ENCODE measurements around the gene TAGLN3. TPM values are rescaled to one million over a fixed set of nuclear protein-coding genes. Genes with fewer than 3 reads are reported as not detected.

Gene TAGLN3
- total and polyA plus RNA-seq, 7 donors = 0.21 to 0.66 TPM; not detected in 5

- WGBS, 3 donors = 78 to 89% (median 79%) methylated on average over 1 of the region's 1 CpG
- Histone ChIP-seq H3K4me1 (peaks cover 2% of the 10 kb centered on the region), H3K9me3 (no peaks in the 10 kb centered on the region), H3K27ac (no peak overlapping the region), H3K36me3 (ENCODE audit: insufficient read depth in 1 of 2, low read depth in 1 of 2) (no peaks in the 10 kb centered on the region), H3K27me3 (ENCODE audit: insufficient read depth in 3 of 3, low read length in 2 of 3) (peaks cover 0 to 5% (median 0%) of the 10 kb centered on the region in 3 donors), H3K4me3 (no peak overlapping the region)
- intact Hi-C loops (cut with DNase I) = no loop called here
- TF ChIP-seq CTCF (IDR thresholded peaks at IDR 0.05) = no peak
- ATAC-seq (no peak), DNase-seq (no peak)
These were observed 48.5 kb downstream of the TAGLN3 start for GRCh38 chr3:112047264-112047663.

GRCh38 chr3:112048911-112049310 lies 50.2 kb downstream of the TAGLN3 start:
- intact Hi-C loops (cut with DNase I) = no loop called here
- WGBS, 3 donors = 49 to 55% (median 51%) methylated on average over 8 of the region's 8 CpGs
- no peak for ATAC-seq

GRCh38 chr3:112053229-112053628 lies 54.5 kb downstream of the TAGLN3 start:
- H3K27ac ChIP-seq = no peak overlapping the region
- TF ChIP-seq CTCF (IDR thresholded peaks at IDR 0.05) = no peak
- intact Hi-C loops (cut with DNase I) = no loop called here
- no peaks in the 10 kb centered on the region for H3K9me3 ChIP-seq
- DNase-seq = no peak
- no peak for ATAC-seq
- no peaks in the 10 kb centered on the region for H3K4me1 ChIP-seq
- no peaks in the 10 kb centered on the region for H3K36me3 ChIP-seq (ENCODE audit: insufficient read depth in 1 of 2, low read depth in 1 of 2)
- 27 to 31% (median 29%) methylated on average over 1 of the region's 1 CpG for WGBS, 3 donors
- H3K4me3 ChIP-seq = no peak overlapping the region
- H3K27me3 ChIP-seq (ENCODE audit: insufficient read depth in 3 of 3, low read length in 2 of 3) = peaks cover 0 to 5% (median 0%) of the 10 kb centered on the region in 3 donors

More at GRCh38 chr3:112048911-112049310, 50.2 kb downstream of the TAGLN3 start:
- TF ChIP-seq CTCF (IDR thresholded peaks at IDR 0.05) = no peak
- H3K4me3 ChIP-seq = no peak overlapping the region
- H3K36me3 ChIP-seq (ENCODE audit: insufficient read depth in 1 of 2, low read depth in 1 of 2) = no peaks in the 10 kb centered on the region
- H3K4me1 ChIP-seq = peaks cover under 1% of the 10 kb centered on the region
- DNase-seq = no peak
- H3K9me3 ChIP-seq = no peaks in the 10 kb centered on the region
- peaks cover 0 to 5% (median 0%) of the 10 kb centered on the region in 3 donors for H3K27me3 ChIP-seq (ENCODE audit: insufficient read depth in 3 of 3, low read length in 2 of 3)
- no peak overlapping the region for H3K27ac ChIP-seq

- TF ChIP-seq CTCF (IDR thresholded peaks at IDR 0.05) = no peak
These were observed 57.8 kb downstream of the TAGLN3 start for GRCh38 chr3:112056451-112056929.

GRCh38 chr3:112059497-112059896 lies 60.8 kb downstream of the TAGLN3 start:
- no peak overlapping the region for H3K27ac ChIP-seq
- DNase-seq (no peak), ATAC-seq (no peak)
- intact Hi-C loops (cut with DNase I) = no loop called here
- H3K36me3 ChIP-seq (ENCODE audit: insufficient read depth in 1 of 2, low read depth in 1 of 2) = no peaks in the 10 kb centered on the region
- H3K27me3 ChIP-seq (ENCODE audit: insufficient read depth in 3 of 3, low read length in 2 of 3) = no peaks in the 10 kb centered on the region
- no peak overlapping the region for H3K4me3 ChIP-seq
- no peak for TF ChIP-seq CTCF (IDR thresholded peaks at IDR 0.05)
- H3K9me3 ChIP-seq = no peaks in the 10 kb centered on the region
- 77 to 91% (median 84%) methylated on average over 1 of the region's 1 CpG for WGBS, 3 donors
- no peaks in the 10 kb centered on the region for H3K4me1 ChIP-seq

More at GRCh38 chr3:112056451-112056929, 57.8 kb downstream of the TAGLN3 start:
- Histone ChIP-seq H3K4me1 (no peaks in the 10 kb centered on the region), H3K4me3 (no peak overlapping the region), H3K27me3 (ENCODE audit: insufficient read depth in 3 of 3, low read length in 2 of 3) (no peaks in the 10 kb centered on the region), H3K36me3 (ENCODE audit: insufficient read depth in 1 of 2, low read depth in 1 of 2) (no peaks in the 10 kb centered on the region), H3K9me3 (no peaks in the 10 kb centered on the region), H3K27ac (no peak overlapping the region)
- intact Hi-C loops (cut with DNase I) = no loop called here
- WGBS, 3 donors = 78 to 85% (median 80%) methylated on average over 6 of the region's 6 CpGs
- DNase-seq (no peak), ATAC-seq (no peak)
